Mammary epithelial cell (primary cell): Measurements from ENCODE around the gene RTL10.

Experiments
- EZH2 ChIP-seq: IDR thresholded peaks from 2 replicates; pipeline ENCODE4 v1.6.1; 2012; ENCODE audit warnings: low read length, inconsistent platforms, borderline replicate concordance
- TF ChIP-seq, protein P1 (sequence below), 2 donors: IDR thresholded peaks in 1 of 2; conservative IDR thresholded peaks in 1 of 2; 2 replicates each; pipeline ENCODE4 v1.5.1; 2011 to 2012; ENCODE audit warnings: inconsistent platforms in 2 of 2, low read length in 2 of 2, mild to moderate bottlenecking in 2 of 2, control low read depth in 1 of 2, low read depth in 1 of 2; ENCODE audit not compliant: insufficient read depth in 1 of 2; ENCODE audit errors: extremely low read depth in 1 of 2

DNA sequence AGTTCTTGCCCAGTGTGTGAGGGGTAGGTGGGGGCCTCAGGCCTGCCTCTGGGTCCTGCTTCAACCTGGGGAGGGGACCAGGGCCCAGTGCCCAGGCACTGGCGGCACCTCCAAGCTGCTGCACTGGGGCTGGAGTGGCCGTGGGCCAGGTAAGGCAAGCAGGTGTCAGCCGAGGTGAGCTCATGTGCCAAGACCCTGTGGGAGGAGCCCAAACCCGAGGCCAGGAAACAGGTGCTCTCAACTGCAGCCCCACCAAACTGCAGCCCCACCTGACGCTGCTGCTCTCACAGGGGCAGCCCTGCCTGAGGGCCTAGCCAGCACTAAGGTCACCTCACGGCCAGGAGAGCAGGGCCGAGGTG, 18.1 kb upstream of the RTL10 start:
- TF ChIP-seq, protein P1, sequence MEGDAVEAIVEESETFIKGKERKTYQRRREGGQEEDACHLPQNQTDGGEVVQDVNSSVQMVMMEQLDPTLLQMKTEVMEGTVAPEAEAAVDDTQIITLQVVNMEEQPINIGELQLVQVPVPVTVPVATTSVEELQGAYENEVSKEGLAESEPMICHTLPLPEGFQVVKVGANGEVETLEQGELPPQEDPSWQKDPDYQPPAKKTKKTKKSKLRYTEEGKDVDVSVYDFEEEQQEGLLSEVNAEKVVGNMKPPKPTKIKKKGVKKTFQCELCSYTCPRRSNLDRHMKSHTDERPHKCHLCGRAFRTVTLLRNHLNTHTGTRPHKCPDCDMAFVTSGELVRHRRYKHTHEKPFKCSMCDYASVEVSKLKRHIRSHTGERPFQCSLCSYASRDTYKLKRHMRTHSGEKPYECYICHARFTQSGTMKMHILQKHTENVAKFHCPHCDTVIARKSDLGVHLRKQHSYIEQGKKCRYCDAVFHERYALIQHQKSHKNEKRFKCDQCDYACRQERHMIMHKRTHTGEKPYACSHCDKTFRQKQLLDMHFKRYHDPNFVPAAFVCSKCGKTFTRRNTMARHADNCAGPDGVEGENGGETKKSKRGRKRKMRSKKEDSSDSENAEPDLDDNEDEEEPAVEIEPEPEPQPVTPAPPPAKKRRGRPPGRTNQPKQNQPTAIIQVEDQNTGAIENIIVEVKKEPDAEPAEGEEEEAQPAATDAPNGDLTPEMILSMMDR (conservative IDR thresholded peaks at IDR 0.05 in 1 of 2, IDR thresholded peaks at IDR 0.05 in 1 of 2; ENCODE audit: extremely low read depth in 1 of 2, insufficient read depth in 1 of 2, low read depth in 1 of 2, low read length in 2 of 2): no peak
- no peak for TF ChIP-seq EZH2
